ENCODE data around the gene TIMM17A.

DNA sequence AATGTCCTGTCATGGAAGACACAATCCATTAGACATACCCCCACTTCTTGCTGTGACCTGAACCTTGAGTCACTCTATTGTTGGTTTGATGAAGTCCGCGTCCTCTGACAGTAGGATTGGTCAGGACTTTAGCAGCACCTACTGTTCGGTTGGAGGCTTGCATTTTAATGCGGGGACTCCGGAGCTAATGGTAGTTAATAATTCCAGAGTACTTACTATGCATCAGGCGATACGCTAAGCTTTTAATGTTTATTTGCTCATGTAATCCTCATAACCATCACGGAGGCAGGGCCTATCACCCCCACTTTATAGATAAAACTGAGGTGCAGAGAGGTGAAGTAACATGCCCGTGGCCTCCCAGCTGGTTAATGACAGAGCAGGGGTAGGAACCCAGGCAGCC is 47.2 kb downstream of the TIMM17A start:
- TF ChIP-seq, protein P1, sequence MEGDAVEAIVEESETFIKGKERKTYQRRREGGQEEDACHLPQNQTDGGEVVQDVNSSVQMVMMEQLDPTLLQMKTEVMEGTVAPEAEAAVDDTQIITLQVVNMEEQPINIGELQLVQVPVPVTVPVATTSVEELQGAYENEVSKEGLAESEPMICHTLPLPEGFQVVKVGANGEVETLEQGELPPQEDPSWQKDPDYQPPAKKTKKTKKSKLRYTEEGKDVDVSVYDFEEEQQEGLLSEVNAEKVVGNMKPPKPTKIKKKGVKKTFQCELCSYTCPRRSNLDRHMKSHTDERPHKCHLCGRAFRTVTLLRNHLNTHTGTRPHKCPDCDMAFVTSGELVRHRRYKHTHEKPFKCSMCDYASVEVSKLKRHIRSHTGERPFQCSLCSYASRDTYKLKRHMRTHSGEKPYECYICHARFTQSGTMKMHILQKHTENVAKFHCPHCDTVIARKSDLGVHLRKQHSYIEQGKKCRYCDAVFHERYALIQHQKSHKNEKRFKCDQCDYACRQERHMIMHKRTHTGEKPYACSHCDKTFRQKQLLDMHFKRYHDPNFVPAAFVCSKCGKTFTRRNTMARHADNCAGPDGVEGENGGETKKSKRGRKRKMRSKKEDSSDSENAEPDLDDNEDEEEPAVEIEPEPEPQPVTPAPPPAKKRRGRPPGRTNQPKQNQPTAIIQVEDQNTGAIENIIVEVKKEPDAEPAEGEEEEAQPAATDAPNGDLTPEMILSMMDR (IDR thresholded peaks at IDR 0.05), result no peak
- no peak for TF ChIP-seq EP300 (IDR thresholded peaks at IDR 0.05)
- TF ChIP-seq POLR2A (IDR thresholded peaks at IDR 0.05), result no peak

Data from ovary (tissue), 3 donors.